HTR-8/SVneo (cell line): ENCODE data around the gene SLC28A1.
A peak's percentile ranks its signal among the peaks of the same experiment; 100 is the strongest.
"Not testable (repeated sequence)": the region's sequence is repeated elsewhere in the genome, so short reads cannot be mapped to it uniquely, and the experiment has no call there.

ENCODE experiments used
- DNase-seq: peaks from one replicate; pipeline ENCODE4 v3.0.0; 2011; ENCODE audit warnings: low spot score, mixed read lengths; ENCODE audit not compliant: insufficient read length
- FAIRE-seq: peaks from 2 replicates; lab custom pipeline; 2011; peaks lifted over from hg19 to GRCh38; lab: Jason Lieb, UNC

The SLC28A1 gene

DNA sequence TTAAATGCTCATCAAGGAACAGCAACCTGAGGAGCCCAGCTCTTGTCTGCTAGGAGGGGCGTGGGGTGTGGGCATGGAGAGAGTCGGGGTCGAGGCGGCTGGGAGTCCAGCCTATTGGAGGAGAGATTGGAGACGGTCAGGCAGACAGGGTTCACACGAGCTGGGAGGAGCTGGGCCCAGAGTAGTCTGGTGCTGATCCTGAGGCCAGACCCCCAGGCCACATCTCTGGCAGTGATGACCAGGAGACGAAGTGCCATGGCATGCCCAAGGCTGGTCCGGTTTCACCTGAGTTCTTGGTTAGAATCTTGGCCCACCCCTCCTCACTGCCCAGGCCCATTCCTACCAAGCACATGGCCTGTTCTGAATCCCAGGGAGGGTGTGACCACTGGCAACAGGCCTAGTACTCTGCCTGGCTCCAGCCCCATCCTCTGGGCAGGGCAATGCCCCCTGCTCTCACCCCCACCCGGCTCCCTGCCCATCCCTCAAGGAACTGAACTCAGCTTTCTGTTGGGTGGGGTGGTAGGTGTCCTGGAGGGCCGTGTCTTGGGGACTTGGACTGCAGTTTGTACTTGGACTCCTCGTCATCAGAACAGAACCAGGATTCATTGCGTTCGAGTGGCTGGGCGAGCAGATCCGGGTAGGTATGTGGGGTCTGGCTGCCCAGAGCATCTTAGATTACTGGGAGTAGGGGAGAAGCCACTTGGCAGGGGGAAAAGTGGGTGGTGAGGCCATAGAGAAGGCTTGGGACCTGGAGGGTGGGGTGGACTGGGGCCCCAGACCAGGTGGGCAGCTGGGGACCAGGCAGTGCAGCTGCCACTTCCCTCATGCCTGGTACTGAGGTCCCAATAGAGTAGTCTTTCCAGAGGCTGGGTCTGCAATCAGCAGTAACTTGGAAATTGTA, 20.8 kb downstream of the SLC28A1 start:
- DNase-seq (no peak), FAIRE-seq (no peak)

DNA sequence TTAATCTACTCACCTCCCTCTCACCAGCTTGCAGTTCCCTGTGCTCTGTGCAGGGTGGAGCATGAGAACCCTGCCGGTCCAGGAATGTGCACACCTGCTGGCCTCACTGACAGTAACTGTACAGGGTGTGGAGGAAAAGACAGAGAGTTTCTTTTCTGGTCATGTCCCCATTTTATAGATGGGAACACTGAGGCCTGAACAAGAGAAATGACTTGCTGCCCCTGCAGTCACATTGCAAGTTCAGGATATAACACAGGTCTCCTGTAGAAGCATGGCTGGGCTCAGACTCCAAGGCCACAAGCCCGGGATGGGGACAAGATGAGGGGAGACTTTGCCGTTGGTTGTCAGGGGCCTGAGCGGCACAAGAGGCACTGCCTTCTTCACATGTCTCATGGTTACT, 23.3 kb downstream of the SLC28A1 start:
- DNase-seq = no peak
- FAIRE-seq = no peak

GRCh38 chr15:84908564-84908963, 24.1 kb downstream of the SLC28A1 start:
- no peak for FAIRE-seq
- no peak for DNase-seq

GRCh38 chr15:84909029-84909428, 24.6 kb downstream of the SLC28A1 start:
- DNase-seq = no peak
- no peak for FAIRE-seq

- no peak for FAIRE-seq
Observed at GRCh38 chr15:84909782-84910181, 25.3 kb downstream of the SLC28A1 start.

DNA sequence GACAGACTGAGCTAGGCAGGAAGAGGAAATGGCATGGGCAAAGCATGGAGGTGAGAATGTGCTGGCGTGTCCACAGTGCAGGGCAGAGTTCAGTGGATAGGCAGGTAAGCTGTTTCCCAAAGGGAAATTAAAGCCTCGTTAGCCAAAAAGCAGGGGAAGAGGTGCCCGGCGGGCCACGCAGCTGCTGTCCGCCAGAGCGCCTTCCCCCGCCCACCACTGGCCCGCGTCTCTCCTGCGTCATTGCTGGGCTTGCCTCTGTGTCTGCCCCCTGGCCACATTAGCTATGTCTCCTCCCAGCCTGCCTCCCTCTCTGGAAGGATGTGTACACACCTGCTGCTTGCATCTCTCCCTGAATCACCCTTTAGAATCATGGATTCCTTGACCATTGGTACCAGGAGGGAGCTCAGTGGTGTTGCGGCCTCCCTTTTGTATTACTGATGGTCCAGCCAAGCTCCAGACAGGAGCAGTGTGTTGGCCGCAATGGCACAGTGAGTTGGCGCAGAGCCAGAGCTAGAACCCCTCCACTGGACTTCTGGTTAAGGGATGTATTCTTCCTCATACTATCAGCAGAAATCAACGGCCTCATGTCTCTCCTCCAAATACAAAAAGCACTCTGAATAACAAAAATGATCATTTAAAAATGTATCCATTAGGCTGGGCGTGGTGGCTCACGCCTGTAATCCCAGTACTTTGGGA, 26.6 kb downstream of the SLC28A1 start:
- FAIRE-seq (no peak), DNase-seq (no peak)

More at GRCh38 chr15:84909782-84910181, 25.3 kb downstream of the SLC28A1 start:
- no peak for DNase-seq

GRCh38 chr15:84911879-84912660, 27.6 kb downstream of the SLC28A1 start:
- FAIRE-seq (peak; percentile 40), DNase-seq (peak; percentile 69)

DNA sequence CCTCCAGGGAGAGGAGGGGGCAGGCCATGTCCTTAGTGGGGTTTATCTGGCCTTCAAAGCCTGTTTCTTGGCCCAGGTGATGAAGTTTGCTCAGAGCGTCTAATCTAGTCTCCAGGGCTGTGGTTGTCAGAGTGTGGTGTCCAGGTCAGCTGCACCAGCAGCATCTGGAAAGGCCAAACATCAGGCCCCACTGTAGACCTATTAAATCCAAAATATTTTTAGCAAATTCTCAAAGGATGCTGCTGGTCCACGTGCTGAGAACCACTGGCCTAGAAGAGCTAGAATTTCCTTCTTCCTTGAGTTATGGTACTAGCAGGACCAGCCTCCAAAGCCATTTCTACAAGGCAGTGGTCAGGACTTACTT, 28.9 kb downstream of the SLC28A1 start:
- FAIRE-seq = no peak
- no peak for DNase-seq

DNA sequence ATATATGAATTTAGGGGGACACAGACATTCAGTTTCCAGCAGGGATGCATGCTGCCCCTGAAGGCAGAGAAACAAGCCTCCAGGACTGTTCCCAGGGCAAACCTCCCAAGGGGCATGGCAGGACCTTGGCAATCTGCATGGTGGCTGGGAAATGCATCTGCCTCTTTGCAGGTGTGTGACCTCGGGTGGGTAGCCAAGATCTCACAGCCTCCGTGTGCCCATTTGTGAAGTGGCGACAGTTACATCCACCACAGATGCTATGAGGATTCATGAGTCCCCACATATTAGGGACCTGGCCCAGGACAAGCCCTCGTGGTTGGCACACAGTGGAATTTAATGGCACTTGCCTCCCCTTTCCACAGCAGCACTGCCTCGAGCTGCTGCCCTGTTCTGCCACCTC, 29.9 kb downstream of the SLC28A1 start:
- DNase-seq = no peak
- FAIRE-seq = no peak

DNA sequence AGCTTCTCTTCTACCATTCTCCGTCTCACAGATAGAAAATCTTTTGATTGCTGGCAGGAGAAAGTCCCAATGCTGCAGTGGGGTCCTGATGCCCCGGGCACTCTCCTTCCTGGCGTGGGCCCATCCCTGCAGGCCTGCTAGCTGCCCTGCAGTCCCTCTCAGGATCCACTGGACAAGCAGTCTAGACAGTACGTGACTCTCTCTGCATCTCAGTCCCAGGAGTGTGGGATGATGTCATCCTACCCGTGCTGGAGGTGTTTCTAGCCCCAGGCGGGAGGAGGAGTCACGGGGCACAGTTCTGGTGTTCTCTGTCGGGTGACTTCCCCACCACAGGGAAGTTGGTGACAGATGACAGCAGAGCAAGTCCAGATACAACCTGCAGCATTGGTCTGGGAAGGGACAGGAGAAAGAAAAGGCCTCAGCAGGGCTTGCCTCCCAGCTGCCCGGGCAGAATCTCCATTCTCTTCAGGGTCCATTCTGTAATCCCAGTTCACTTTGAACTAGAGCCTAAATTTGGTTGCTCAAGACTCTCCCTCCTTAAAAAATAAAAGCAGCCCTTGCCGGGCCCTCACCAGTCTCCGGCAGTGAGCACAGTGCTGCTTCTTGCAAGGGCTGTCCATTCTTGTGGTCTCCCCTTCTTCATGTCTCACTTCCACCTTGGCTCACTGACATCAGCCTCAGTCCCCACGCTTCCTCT, 30.6 kb downstream of the SLC28A1 start:
- FAIRE-seq (peak; percentile 33), DNase-seq (peak; percentile 86)

DNA sequence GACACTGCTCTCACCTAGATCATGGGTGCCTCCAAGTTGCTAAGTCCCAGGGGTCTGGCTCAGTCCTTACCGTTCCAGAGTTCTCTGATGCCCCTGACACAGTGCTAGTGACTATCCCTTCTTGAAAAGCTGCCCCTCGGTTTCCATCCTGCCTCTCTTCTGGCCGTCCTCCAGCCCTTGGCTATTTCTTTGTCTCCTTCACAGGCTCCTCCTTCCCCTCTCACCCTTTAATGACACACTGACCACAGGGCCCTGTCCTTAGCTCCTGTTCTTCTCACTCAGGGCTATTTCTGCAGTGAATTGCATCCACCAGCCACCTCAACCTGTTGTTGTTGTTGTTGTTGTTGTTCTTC, 31.1 kb downstream of the SLC28A1 start:
- DNase-seq = no peak
- no peak for FAIRE-seq

DNA sequence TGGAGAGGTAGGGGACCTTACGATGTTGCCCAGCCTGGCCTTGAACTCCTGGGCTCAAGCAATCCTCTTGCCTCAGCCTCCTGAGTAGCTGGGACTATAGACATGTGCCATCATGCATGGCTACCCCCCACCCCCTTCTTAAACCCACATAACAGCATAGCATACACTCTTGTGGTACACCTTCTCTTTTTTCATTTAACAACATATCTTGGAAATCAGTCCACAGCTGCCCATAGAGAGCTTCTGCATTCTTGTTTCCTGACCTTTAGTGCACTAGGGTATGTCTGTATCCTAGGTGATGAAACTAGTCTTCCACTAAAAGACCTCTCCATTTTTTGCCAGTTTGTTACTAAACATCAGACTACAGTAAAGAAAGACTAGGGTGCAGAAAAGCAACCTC, 33.0 kb downstream of the SLC28A1 start:
- no peak for FAIRE-seq

GRCh38 chr15:84919106-84919667, 34.7 kb downstream of the SLC28A1 start:
- FAIRE-seq (no peak), DNase-seq (no peak)

More for the DNA sequence above, 33.0 kb downstream of the SLC28A1 start:
- DNase-seq = no peak

- DNase-seq (no peak), FAIRE-seq (no peak)
Observed at GRCh38 chr15:84921121-84921520, 36.7 kb downstream of the SLC28A1 start.

- DNase-seq (no peak), FAIRE-seq (no peak)
Observed at GRCh38 chr15:84922530-84922929, 38.1 kb downstream of the SLC28A1 start.

- DNase-seq (no peak), FAIRE-seq (no peak)
Observed at GRCh38 chr15:84924077-84924731, 39.7 kb downstream of the SLC28A1 start.

DNA sequence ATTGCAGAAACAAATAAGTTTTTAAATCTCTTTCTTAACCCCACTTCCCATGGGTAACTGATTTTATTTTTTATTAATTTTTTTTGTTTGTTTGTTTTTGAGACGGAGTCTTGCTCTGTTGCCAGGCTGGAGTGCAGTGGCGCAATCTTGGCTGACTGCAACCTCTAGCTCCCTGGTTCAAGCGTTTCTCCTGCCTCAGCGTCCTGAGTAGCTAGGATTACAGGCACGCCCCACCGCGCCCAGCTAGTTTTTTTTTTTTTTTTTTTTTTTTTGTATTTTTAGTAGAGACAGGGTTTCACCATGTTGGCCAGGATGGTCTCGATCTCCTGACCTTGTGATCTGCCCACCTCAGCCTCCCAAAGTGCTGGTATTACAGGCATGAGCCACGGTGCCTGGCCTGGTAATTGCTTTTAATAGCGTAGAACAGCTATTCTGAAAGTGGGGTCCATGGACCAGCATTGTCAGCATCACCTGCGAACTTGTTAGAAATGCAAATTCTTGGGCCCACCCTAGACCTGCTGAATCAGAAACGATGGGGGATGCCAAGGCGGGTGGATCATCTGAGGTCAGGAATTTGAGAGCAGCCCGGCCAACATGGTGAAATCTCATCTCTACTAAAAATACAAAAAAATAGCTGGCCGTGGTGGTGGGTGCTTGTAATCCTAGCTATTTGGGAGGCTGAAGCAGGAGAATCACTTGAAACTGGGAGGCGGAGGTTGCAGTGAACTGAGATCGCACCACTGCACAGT, 40.5 kb downstream of the SLC28A1 start:
- FAIRE-seq, DNase-seq: not testable (repeated sequence)

GRCh38 chr15:84925906-84926305, 41.4 kb downstream of the SLC28A1 start:
- FAIRE-seq = no peak
- DNase-seq = no peak
